ENCODE measurements around the gene MAP2K5. TPM values are rescaled to one million over a fixed set of nuclear protein-coding genes. Genes with fewer than 3 reads are reported as not detected.
"Not testable (repeated sequence)": the region's sequence is repeated elsewhere in the genome, so short reads cannot be mapped to it uniquely, and the experiment has no call there.

The MAP2K5 gene
- total RNA-seq, 4 donors from 2014 or later, result 8.0 to 14.0 (median 9.1) TPM

- H3K4me3 ChIP-seq (ENCODE audit: low read depth, poor library complexity, severe bottlenecking), result no peak overlapping the region
- TF ChIP-seq CTCF (IDR thresholded peaks at IDR 0.05) (no peak), POLR2A (IDR thresholded peaks at IDR 0.05) (no peak)
- intact Hi-C loops (cut with DNase I; ENCODE audit: low total_unique reads), result no loop called here
- no peak for DNase-seq (ENCODE audit: low spot score in 2 of 2)
Observed at GRCh38 chr15:67660446-67660845, 117.9 kb downstream of the MAP2K5 start.

GRCh38 chr15:67660874-67661606 is 118.5 kb downstream of the MAP2K5 start:
- intact Hi-C loops (cut with DNase I; ENCODE audit: low total_unique reads), result no loop called here
- TF ChIP-seq POLR2A (IDR thresholded peaks at IDR 0.05) (no peak), CTCF (IDR thresholded peaks at IDR 0.05) (no peak)
- DNase-seq (ENCODE audit: low spot score in 2 of 2), result no peak
- H3K4me3 ChIP-seq (ENCODE audit: low read depth, poor library complexity, severe bottlenecking), result no peak overlapping the region
- WGBS, 2 donors, result 88 to 93% methylated on average over 2 of the region's 2 CpGs

DNA sequence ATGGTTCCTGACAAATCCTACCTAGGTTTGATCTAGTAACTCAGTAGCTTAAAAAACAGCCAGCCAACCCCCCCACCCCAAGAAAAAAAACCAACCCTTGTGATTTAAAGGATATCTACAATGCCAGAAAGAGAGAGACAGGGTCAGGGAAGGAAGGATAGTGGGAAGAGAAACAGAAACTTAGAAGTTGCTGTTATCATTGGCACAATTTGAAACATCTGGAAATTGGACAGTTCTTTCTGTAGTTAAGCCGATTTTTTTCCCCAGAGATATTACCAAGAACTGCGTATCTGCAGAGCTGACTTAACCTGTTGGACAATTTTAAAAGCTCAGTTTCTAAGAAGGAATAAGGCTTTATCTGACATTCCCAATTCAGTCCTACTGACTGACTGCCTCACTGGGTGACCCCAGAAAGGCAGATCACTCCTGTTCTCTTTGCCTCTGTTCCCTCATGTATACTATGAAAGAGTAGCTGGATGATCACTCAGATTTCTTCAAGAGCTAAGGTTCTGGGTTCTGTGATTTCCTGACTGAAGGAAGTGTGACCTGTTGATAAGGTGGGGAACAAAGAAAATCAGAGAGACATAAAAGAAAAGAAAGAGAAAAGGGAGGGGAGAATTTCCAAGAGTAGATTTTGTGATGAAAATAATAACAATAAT is 128.3 kb downstream of the MAP2K5 start:
- H3K4me3 ChIP-seq (ENCODE audit: low read depth, poor library complexity, severe bottlenecking), result no peak overlapping the region
- TF ChIP-seq CTCF (IDR thresholded peaks at IDR 0.05) (no peak), POLR2A (IDR thresholded peaks at IDR 0.05) (no peak)
- intact Hi-C loops (cut with DNase I; ENCODE audit: low total_unique reads), result no loop called here
- DNase-seq (ENCODE audit: low spot score in 2 of 2), result no peak
- WGBS, 2 donors, result 68% methylated on average over 2 of the region's 2 CpGs

- H3K4me3 ChIP-seq (ENCODE audit: low read depth, poor library complexity, severe bottlenecking); DNase-seq (ENCODE audit: low spot score in 2 of 2); intact Hi-C loops (cut with DNase I; ENCODE audit: low total_unique reads): not testable (repeated sequence)
- WGBS, 2 donors, result 96 to 99% methylated on average over 2 of the region's 2 CpGs
Observed at GRCh38 chr15:67672834-67673233, 130.3 kb downstream of the MAP2K5 start.

- DNase-seq (ENCODE audit: low spot score in 2 of 2), result no peak
- 87 to 97% methylated on average over 3 of the region's 3 CpGs for WGBS, 2 donors
- intact Hi-C loops (cut with DNase I; ENCODE audit: low total_unique reads), result no loop called here
- TF ChIP-seq POLR2A (IDR thresholded peaks at IDR 0.05) (no peak), CTCF (IDR thresholded peaks at IDR 0.05) (no peak)
- no peak overlapping the region for H3K4me3 ChIP-seq (ENCODE audit: low read depth, poor library complexity, severe bottlenecking)
Observed at GRCh38 chr15:67674983-67675382, 132.5 kb downstream of the MAP2K5 start.

- WGBS, 2 donors, result 90 to 93% methylated on average over 2 of the region's 2 CpGs
- no peak for DNase-seq (ENCODE audit: low spot score in 2 of 2)
- intact Hi-C loops (cut with DNase I; ENCODE audit: low total_unique reads), result no loop called here
- H3K4me3 ChIP-seq (ENCODE audit: low read depth, poor library complexity, severe bottlenecking), result no peak overlapping the region
- TF ChIP-seq POLR2A (IDR thresholded peaks at IDR 0.05), result no peak
- TF ChIP-seq CTCF (IDR thresholded peaks at IDR 0.05), result no peak
Observed at GRCh38 chr15:67678089-67678488, 135.6 kb downstream of the MAP2K5 start.
